ENCODE results near the gene FAM120A. TPM values are rescaled to one million over a fixed set of nuclear protein-coding genes. Genes with fewer than 3 reads are reported as not detected.

FAM120A gene
- total RNA-seq, 1 experiment from 2014 or later: 39.5 TPM

DNA sequence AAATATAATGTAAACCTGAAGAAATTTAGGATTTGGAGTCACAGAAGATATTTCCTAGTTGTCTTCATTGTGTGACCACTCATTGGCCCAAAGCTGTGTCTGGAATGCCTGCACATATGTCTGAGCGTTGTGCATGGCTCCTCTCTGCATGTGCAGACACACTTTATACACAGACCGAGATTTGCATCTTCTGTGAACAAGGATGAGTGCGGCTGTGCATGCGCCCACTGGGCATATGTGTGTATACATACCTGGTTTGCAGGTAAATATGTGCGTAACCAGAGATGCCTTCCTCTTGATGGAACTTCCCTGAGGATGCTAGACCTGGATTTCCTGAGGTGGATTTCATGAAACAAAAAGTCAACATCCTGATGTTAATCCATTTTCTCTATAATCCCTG lies 144.0 kb downstream of the FAM120A start:
- no peak for DNase-seq (ENCODE audit: low spot score)

DNA sequence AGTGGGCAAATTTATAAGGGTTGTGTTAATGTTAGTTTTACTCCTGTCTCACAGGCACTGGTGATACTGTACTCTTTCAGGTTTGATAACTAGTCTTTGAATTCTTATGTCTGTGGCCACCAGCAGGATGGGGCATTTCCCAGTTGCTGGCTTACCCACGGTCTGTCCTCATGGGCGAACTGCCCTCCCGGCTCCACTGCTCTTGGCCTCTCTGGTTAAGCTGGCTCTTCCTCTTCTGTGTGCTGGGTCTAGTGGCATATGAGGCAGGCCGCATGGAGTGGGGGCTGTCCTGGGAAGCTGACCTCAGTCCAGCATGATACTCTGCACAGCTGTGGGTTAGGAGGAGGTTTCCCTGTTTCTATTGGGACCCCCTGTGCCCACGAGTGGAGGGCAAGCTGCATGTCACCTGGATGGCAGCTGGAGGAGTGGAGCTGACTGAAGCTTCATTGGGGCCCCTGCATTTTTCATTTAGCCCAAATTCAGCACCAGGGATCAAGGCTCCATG lies 144.4 kb downstream of the FAM120A start:
- DNase-seq (ENCODE audit: low spot score): no peak

DNA sequence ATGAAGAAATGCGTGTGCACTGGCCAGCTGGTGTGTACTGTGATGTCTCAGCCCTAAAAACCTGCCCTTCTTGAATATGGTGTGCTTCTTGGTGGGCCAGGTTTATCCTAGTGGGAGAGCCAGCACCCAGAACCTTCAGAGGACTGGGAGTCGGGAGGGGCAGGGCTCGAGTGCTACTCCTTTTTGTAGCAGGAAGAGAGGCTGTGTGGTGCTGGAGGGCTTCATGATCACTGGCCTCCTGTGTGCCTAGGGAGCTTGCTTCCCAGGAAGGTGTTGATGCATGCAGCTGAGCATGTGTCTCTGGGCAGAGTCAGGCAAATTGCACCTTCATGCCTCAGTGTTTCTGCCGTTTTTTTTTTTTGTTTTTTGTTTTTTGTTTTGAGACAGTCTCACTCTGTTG lies 144.9 kb downstream of the FAM120A start:
- no peak for DNase-seq (ENCODE audit: low spot score)

DNA sequence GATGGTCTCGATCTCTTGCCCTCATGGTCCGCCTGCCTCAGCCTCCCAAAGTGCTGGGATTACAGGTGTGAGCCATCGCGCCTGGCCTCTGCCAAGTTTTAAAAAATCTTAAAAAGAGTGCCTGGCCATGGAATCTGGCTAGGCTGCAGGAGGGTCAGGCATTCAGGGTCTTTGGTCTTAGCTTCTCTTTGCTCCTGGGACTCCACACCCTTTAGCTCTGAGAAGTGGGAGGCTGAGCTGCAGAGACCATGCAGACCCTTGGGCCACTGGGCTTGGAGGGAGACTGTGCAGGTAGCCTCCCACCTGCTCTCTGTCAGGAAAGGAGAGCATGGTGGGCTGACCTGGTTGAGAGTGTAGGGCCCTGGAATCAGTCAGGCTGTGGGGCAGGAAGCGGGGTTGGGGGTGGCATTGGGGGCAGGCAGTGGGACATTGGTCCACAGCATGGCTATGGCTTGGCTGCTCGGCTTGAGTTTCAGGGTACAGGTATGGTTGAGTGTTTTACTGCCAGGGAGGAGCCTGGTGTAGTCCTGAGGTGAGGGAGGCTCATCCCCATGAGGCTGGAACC lies 145.7 kb downstream of the FAM120A start:
- no peak for DNase-seq (ENCODE audit: low spot score)

DNA sequence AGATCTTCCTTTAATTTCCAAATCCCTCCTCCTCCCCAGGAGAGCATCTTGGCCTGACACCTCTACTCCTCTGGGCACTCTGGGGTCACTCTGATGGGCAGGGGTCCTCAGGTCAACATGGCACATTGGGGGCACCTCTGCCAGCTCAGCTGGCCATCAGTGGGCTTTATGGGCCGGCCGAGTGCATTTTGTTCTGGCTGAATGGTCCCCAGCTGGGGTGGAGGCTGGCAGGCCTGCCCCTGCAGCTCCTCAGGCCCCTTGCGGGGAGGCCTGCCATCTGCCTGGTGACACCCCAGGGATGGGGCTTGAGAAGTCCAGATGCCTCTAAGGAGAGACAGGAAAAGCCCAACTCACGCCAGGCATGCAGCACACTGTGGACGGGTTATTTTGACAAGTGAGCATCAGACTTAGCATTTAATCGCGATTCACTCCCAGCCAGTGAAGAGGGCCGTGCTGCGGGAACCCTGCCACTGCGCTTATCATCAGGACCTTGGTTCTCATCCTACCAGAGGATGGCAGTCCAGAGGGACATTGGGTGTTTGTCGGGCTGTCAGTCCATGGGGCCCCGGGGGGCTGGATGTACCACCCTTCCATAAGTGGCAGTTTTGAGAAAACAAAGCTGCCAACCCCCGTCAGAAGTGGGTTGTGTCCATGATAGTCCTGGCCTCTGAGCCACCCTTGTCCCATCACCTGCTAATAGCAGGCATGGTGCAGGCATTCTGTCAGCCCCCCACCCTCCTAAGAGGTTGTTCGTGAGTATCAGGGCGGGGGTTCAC lies 146.6 kb downstream of the FAM120A start:
- no peak for DNase-seq (ENCODE audit: low spot score)

DNA sequence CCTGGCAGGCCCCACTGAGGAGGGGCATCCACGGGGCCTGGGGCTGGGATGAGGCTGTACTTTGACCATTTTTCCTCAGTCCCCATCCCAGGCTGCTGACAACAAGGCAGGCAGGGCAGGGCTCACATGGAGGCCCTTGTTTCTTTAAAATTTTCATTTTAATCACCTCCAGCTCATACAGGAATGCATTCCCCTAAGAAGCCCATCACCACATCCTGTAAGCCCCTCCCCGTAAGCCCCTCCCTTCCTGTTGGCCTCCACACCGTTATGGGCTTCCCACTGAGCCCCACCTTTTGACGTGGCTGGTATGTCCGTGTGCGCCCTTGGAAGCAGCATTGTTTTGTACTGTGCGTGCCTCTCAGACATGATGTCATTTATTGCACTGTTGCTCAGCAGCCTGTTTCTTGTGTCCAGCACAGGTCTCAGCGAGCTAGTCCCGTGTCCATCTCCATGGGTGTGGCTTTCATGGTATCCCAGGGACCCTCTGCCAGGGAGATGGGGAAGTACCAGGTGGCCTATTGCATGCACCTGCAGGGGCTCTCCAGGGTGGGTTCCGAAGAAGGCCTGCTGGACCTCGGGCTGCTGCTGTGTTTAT lies 147.3 kb downstream of the FAM120A start:
- no peak for DNase-seq (ENCODE audit: low spot score)

DNA sequence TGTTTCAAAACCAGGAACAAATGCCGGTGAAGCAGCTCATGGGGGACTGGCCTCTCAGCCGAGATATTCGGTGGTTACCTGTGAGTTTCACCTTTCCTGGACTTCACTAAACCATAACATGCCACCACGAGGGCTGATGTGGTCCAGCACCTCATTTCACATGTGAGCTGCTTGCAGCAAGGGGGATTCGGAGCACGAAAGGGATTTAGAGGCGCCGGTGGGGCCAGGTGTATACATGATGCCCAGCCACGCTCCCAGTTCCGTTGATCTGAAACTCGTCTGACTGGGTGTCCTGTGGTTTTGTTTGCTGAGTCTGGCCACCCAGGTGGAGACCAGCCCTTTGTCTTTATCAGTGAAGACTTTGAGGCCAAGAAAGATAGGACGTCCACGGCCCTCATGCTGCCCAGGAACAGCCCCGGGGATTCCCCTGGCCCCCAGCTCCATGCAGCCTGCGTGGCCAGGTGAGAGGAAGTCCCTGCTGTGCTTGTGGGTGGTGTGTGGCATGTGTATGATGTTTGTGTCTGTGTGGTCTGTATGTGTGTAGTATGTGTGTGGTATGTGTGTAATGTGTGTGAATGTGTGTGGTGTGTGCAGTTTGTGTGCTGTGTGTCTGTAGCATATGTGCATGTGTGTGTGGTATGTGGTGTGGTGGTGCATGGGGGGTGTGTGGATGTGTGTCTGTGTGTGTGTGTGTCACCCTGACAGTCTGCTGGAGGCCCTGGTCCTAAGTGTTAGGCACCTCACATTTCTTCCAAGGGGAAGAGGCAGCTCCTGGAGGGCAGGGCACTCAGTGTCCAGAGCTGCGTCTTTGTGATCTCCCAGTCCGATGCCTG lies 148.3 kb downstream of the FAM120A start:
- DNase-seq (ENCODE audit: low spot score): no peak

DNA sequence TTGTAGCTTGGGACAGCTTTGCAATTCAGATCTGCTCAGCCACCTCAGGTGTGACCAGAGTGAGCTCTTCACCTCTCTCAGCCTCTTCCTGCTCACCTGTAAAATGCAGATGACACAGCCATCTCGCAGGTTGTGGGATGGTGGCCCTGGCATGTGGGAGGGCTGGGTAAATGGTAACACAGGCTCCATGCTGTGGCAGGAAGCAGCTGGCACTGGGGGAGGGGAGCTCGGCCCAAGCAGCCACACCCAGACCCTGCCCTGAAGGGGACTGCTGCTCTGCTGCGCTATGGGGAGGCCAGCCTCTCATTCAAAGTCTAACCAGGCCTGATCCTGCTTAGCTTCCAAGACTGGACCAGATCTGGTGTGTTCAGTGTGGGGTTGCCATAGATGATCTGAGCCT lies 149.0 kb downstream of the FAM120A start:
- no peak for DNase-seq (ENCODE audit: low spot score)

DNA sequence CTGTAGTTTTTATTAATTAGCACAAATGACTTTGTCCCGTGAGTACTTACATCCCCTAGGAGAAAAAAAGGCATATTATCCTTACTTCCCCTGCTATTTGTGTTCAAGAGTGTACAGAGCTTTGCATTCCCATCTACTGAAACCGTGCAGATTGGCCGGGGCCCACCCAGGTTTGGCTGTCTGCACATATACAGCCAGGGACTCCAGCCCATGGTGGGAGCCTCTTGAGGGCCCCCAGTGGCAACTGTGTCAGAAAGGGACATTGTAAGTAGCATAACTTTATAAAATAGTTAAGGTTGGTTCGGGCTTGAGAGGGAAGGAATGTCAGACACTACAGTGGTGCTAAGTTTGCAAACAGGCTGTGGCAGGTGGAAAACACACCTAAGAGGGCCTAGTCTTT lies 149.6 kb downstream of the FAM120A start:
- no peak for DNase-seq (ENCODE audit: low spot score)

DNA sequence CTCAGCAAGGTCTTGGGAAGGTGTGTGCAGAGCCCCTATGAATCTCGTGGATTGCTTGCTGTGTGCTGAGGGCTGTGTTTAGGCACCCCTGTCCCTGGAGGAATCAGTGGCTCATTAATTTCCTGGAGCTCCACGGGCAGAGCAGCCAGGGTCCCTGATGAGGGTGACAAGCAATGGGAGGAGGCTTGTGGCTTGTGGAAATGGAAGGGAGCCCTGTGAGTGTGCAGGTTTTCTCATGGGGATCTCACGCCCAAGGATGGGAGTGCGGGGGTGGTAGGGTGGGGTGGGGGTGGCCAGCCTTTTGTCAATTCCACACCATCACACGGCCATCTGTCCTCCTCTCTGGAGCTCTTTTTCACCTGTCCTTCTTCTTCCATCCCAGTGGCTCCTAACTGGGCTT lies 150.2 kb downstream of the FAM120A start:
- no peak for DNase-seq (ENCODE audit: low spot score)

DNA sequence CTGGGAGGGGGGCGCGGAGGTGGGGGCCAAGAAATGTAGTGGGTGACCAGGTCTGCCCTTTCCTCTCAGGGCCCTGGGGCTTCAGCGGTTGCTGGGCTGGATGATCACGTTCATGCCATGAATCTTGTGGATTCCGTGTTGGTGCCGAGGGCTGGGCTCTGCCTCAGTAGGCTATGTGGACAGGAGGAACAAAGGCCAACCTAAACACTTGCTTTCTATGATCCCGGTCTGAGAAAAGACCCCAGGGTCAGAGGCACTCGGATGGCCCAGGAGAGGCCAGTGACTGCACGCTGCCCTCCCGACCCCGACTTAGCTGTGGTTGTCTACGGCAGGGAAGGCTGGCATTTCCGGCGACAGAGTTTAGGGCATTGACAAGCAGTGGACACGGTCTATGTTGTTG lies 151.5 kb downstream of the FAM120A start:
- no peak for DNase-seq (ENCODE audit: low spot score)

DNA sequence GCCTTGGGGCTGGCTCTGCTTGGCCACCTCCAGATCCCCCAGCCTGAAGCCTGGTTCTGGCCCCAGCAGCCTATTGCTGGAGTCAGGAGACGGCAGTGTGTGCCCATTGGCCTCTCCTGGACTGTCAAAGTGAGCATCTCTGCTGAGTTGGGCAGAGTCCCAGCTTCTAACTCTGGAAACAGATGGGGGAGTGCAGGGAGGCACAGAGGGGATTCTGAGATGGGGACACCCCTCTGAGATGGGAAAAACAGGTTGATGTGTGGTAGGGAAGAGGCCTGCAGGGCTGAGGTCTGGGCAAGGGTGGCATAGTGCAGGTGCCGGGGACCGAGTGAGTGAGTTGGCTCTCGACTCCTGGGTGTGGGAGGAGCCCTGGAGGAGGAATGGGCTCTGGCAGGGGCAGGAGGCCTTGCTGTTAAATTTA lies 152.4 kb downstream of the FAM120A start:
- DNase-seq (ENCODE audit: low spot score): no peak

DNA sequence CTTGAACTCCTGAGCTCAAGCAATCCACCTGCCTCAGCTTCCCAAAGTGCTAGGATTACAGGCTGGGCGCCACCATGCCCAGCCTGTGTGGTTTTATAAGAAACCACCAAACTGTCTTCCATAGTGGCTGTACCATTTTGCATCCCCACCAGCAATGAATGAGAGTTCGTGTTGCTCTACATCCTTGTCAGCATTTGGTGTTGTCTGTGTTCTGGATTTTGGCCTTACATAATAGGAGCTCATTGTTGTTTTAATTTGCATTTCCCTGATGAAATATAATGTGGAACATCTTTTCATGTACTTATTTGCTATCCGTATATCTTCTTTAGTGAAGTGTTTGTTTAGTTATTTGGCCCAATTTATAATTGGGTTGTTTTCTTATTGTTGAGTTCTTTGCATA lies 154.7 kb downstream of the FAM120A start:
- no peak for DNase-seq (ENCODE audit: low spot score)

DNA sequence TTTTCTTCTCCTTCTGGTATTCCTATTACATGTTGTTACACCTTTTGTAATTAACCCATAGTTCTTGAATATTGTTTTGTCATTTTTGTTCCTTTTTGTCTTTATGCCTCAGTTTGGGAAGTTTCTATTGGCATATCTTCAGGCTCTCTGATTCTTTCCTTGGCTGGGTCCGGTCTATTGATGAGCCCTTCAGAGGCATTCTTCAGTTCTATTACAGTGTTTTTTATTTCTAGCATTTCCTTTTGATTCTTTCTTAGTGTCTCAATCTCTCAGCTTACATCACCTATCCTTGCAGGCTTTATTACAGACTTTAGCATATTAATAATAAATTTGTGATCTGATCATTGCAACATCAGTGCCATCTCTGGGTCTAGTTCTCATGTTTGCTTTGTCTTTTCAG lies 158.7 kb downstream of the FAM120A start:
- no peak for DNase-seq (ENCODE audit: low spot score)

DNA sequence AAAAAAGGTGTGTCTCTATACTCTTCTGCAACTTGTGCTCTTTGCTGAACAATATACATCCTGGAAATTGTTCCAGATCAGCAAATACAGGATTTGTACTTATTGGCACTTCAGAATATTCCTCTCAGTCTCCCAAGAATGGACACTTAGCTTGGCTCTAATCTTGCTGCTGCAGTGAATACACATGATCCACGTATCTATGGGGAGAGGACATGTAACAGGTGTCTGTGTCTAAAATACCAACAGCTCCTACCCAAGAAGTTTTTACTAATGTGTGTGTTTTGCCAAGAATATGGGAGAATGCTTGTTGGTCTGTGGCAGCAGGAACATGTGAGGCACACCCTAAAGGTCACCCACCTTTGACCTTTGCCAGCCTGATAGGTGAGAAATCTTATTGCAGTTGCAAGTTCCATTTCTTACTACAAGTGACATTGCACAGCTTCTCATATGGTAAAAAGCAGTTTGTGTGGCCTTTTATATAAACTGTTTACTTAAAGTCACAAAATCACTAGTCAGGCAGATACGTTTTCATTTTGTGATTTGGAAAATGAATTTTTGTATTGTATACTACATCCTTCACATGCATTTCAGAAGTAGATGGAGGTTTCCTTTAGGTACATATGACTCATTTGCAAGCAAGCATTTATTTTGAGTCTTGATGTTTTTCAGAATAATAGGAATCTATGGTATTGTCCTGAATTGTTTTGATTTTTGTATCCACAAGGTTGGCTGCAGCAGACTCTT lies 160.7 kb downstream of the FAM120A start:
- DNase-seq (ENCODE audit: low spot score): no peak

DNA sequence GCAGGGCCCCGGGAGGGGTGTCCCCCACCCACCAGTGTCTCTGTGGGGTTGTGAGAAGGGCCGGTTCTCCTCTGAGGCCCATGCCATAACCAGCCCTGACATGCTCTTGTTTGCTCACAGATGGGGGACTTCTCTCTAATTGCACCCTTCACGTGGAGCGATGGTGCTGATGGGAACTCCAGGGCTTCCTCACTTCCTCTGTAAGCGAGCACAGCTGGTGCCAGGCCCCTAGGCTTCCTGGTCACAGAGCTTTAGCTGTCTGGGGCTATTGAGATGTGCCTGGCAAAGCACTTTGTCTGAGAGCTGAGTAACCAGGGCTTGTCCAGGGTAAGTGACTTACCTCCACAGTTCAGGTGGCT lies 161.3 kb downstream of the FAM120A start:
- no peak for DNase-seq (ENCODE audit: low spot score)

DNA sequence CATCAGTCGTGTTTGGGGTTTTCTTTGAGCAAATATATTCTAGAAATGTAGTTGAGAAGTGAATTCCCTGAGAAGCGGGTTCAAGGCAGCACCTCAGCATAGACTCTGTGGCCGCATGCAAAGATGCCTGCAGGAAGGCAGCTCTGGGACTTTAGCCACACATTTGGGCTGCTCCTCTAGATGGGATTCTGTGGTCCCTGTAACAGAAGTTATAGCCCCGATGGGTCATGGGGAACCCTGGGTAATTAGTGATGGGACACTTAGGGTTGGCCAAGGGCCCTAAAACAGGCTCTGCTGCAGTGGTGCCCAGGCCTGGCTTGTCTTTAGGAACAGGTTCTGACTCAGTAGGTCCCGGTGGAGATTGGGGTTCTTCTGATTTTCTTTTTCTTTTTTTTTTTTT lies 161.7 kb downstream of the FAM120A start:
- no peak for DNase-seq (ENCODE audit: low spot score)

DNA sequence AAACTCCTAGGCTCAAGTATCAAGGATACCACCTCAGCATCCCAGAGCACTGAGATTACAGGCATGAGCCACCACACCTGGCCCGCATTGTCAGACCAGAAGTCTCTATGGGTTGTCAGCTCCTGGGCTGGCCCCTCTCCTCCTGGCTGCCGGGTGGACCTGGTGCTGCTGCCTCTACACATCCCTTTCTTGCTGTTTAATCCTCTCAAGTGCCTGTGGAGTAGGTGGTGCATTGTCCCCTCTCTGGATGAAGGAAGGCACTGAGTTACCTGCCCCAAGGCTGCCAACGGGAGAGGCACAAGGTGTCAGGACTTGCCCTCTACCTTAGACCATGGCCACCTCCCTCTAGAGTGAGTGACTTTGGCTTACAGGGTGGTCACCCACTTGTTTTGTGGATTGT lies 162.3 kb downstream of the FAM120A start:
- DNase-seq (ENCODE audit: low spot score): no peak

DNA sequence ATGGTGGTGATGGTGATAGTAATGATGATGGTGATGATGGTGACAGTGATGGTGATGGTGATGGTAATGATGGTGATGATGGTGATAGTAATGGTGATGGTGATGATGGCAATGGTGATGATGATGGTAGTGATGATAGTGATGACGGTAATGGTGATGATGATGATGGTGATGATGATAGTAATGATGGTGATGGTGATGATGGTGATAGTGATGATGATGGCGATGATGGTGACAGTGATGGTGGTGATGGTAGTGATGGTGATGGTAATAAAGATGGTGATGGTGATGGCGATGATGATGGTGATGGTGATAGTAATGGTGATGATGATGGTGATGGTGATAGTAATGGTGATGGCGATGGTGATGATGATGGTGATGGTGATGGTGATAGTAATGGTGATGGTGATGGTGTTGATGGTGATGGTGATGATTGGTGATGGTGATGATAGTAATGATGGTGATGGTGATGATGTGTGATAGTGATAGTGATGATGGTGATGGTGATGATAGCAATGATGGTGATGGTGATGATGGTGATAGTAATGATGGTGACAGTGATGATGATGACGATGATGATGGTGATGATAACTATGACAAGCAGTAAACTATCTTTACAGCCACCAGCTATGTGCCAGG lies 163.5 kb downstream of the FAM120A start:
- no peak for DNase-seq (ENCODE audit: low spot score)
